Gastroesophageal sphincter (tissue), 4 donors: ENCODE data around the gene GLT8D2. TPM values are rescaled to one million over a fixed set of nuclear protein-coding genes. Genes with fewer than 3 reads are reported as not detected.
"Not testable (repeated sequence)": the region's sequence is repeated elsewhere in the genome, so short reads cannot be mapped to it uniquely, and the experiment has no call there.

Experiments
- ATAC-seq: fragments of 150-250 bp; one replicate; pipeline ENCODE4 v1.9.1; 2016; ENCODE audit warnings: mild to moderate bottlenecking, moderate library complexity
- H3K27ac ChIP-seq, 4 donors: fragments of 200-600 bp; sonication (generic) in 3 of 4; 1 replicate in 3 of 4; 2 replicates in 1 of 4; pipeline ENCODE4 v1.5.1; 2016 to 2019
- H3K27me3 ChIP-seq: fragments of 200-600 bp; sonication (generic); one replicate; pipeline ENCODE4 v1.5.1; 2019
- H3K36me3 ChIP-seq, 2 donors: fragments of 200-600 bp; sonication (generic); one replicate each; pipeline ENCODE4 v1.5.1; 2019; ENCODE audit warnings: control low read depth in 1 of 2
- H3K4me1 ChIP-seq, 3 donors: fragments of 200-600 bp; sonication (generic); 1 replicate in 2 of 3; 2 replicates in 1 of 3; pipeline ENCODE4 v1.5.1; 2016 to 2019; ENCODE audit warnings: control low read depth in 2 of 3
- H3K4me3 ChIP-seq, 2 donors: fragments of 200-600 bp; sonication (generic); one replicate each; pipeline ENCODE4 v1.5.1; 2019; ENCODE audit warnings: mild to moderate bottlenecking in 1 of 2, moderate library complexity in 1 of 2
- H3K9me3 ChIP-seq, 3 donors: fragments of 200-600 bp; sonication (generic); one replicate each; pipeline ENCODE4 v1.5.1; 2017 to 2019; ENCODE audit warnings: control low read depth in 2 of 3
- CTCF ChIP-seq, 4 experiments: fragments of 200-600 bp in 2 of 4; fragments of 450-650 bp in 2 of 4; sonication (generic) in 1 of 4; IDR thresholded peaks; one replicate each; pipeline ENCODE4 v1.5.1; 2017 to 2019; ENCODE audit warnings: antibody characterized with exemption in 4 of 4, mild to moderate bottlenecking in 2 of 4, moderate library complexity in 2 of 4
- EP300 ChIP-seq: sonication (generic); formaldehyde crosslinking; IDR thresholded peaks from one replicate; pipeline ENCODE4 v1.6.1; 2017; ENCODE audit warnings: antibody characterized with exemption, mild to moderate bottlenecking
- POLR2A ChIP-seq, 2 donors: fragments of 450-650 bp; IDR thresholded peaks; one replicate each; pipeline ENCODE4 v1.6.1; 2017; ENCODE audit warnings: antibody characterized with exemption in 2 of 2, mild to moderate bottlenecking in 2 of 2, moderate library complexity in 1 of 2
- POLR2AphosphoS5 ChIP-seq: sonication (generic); formaldehyde crosslinking; IDR thresholded peaks from one replicate; pipeline ENCODE4 v1.6.1; 2017; ENCODE audit warnings: antibody characterized with exemption
- WGBS, 2 donors: methylation state at CpG; one replicate each; pipeline ENCODE4 v1.1.5; 2018; ENCODE audit warnings: low coverage in 1 of 2; 5-methylcytosine and 5-hydroxymethylcytosine counted together
- total RNA-seq, 4 donors: library from RNA; depleted of rRNA; stranded (reverse); fragments of >200 nt; gene quantifications; one replicate each; pipeline ENCODE4 v1.1.0, GENCODE V29; 2016

Gene GLT8D2
- total RNA-seq, 4 donors from 2014 or later = 6.9 to 20.2 (median 14.2) TPM

DNA sequence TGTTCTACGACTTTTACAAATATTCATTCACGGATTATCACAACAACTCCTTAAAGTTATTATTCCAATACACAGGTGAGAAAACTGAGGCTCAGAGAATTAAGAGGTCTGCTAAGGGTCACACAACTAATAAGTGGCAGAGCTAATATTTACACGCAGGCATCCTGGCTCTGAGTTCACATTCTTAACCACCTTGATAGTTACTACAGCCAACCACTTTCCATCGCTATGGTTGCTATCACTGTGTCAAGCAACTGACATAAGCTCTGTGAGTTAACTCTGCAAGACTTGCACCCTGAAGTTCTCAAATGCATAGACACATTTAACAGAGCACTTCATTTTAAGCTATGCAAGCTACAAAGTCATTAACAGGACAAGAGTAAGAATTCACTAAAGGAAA lies 3.7 kb downstream of the GLT8D2 start:
- TF ChIP-seq POLR2A (IDR thresholded peaks at IDR 0.05) = no peak
- TF ChIP-seq CTCF (IDR thresholded peaks at IDR 0.05) = no peak
- TF ChIP-seq POLR2AphosphoS5 = no peak
- TF ChIP-seq EP300 = no peak
- Histone ChIP-seq H3K36me3 (peaks cover 0 to 9% of the 10 kb centered on the region in 2 donors), H3K9me3 (no peaks in the 10 kb centered on the region), H3K4me3 (no peak overlapping the region), H3K27me3 (no peaks in the 10 kb centered on the region), H3K4me1 (peaks cover 0 to 53% (median 13%) of the 10 kb centered on the region in 3 donors), H3K27ac (peak overlapping the region in 3 of 4 donors; percentile 59 to 69 (median 66))
- WGBS, 2 donors = 72 to 77% methylated on average over 4 of the region's 4 CpGs
- no peak for ATAC-seq

GRCh38 chr12:104044158-104044557 lies 5.8 kb downstream of the GLT8D2 start:
- H3K9me3 ChIP-seq = no peaks in the 10 kb centered on the region
- no peaks in the 10 kb centered on the region for H3K27me3 ChIP-seq
- H3K4me3 ChIP-seq = no peak overlapping the region
- no peak for ATAC-seq
- 85% methylated on average over 3 of the region's 3 CpGs; no CpG with 5 or more reads in 1 of the 2 donors for WGBS, 2 donors
- H3K4me1 ChIP-seq = peaks cover 0 to 38% (median 13%) of the 10 kb centered on the region in 3 donors
- H3K36me3 ChIP-seq = peaks cover 0 to 9% of the 10 kb centered on the region in 2 donors
- TF ChIP-seq POLR2A (IDR thresholded peaks at IDR 0.05) (no peak), CTCF (IDR thresholded peaks at IDR 0.05) (no peak), POLR2AphosphoS5 (no peak), EP300 (no peak)
- no peak overlapping the region for H3K27ac ChIP-seq

GRCh38 chr12:104042580-104042979 lies 7.4 kb downstream of the GLT8D2 start:
- 63% methylated on average over 1 of the region's 1 CpG; no CpG with 5 or more reads in 1 of the 2 donors for WGBS, 2 donors
- H3K36me3 ChIP-seq = peaks cover 0 to 9% of the 10 kb centered on the region in 2 donors
- ATAC-seq = no peak

DNA sequence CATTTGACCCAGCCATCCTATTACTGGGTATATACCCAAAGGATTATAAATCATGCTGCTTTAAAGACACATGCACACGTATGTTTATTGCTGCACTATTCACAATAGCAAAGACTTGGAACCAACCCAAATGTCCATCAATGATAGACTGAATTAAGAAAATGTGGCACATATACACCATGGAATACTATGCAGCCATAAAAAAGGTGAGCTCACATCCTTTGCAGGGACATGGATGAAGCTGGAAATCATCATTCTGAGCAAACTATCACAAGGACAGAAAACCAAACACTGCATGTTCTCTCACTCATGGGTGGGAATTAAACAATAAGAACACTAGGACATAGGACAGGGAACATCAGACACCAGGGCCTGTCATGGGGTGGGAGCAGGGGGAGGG lies 10.2 kb downstream of the GLT8D2 start:
- H3K27ac ChIP-seq, H3K9me3 ChIP-seq, H3K4me3 ChIP-seq, H3K4me1 ChIP-seq, H3K27me3 ChIP-seq, ATAC-seq, H3K36me3 ChIP-seq: not testable (repeated sequence)
- WGBS, 2 donors = 86% methylated on average over 1 of the region's 1 CpG; no CpG with 5 or more reads in 1 of the 2 donors

More at GRCh38 chr12:104042580-104042979, 7.4 kb downstream of the GLT8D2 start:
- H3K9me3 ChIP-seq = no peaks in the 10 kb centered on the region
- no peaks in the 10 kb centered on the region for H3K27me3 ChIP-seq
- H3K4me1 ChIP-seq = peaks cover 0 to 22% (median 13%) of the 10 kb centered on the region in 3 donors
- no peak overlapping the region for H3K4me3 ChIP-seq
- H3K27ac ChIP-seq = no peak overlapping the region
- TF ChIP-seq POLR2AphosphoS5 (no peak), POLR2A (IDR thresholded peaks at IDR 0.05) (no peak), EP300 (no peak), CTCF (IDR thresholded peaks at IDR 0.05) (no peak)

DNA sequence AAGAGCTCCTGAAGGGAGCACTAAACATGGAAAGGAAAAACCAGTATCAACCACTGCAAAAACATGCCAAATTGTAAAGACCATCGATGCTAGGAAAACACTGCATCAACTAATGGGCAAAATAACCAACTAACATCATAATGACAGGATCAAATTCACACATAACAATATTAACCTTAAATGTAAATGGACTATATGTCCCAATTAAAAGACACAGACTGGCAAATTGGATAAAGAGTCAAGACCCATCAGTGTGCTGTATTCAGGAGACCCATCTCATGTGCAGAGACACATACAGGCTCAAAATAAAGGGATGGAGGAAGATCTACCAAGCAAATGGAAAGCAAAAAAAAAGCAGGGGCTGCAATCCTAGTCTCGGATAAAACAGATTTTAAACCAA lies 13.8 kb downstream of the GLT8D2 start:
- 88 to 100% methylated on average over 1 to 2 of the region's 2 CpGs for WGBS, 2 donors
- not testable (repeated sequence) for H3K9me3 ChIP-seq, H3K36me3 ChIP-seq, H3K4me1 ChIP-seq, H3K4me3 ChIP-seq, H3K27me3 ChIP-seq, H3K27ac ChIP-seq, ATAC-seq

DNA sequence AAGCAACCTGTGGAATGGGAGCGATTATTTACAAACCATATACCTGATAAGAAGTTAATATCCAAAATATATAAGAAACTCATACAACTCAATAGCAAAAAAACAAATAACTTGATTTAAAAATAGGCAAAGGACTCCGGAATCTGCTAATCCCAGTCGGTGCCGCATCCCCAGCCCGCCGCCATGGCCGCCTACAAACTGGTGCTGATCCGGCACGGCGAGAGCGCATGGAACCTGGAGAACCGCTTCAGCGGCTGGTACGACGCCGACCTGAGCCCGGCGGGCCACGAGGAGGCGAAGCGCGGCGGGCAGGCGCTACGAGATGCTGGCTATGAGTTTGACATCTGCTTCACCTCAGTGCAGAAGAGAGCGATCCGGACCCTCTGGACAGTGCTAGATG lies 19.4 kb downstream of the GLT8D2 start:
- H3K27me3 ChIP-seq, H3K4me3 ChIP-seq, H3K9me3 ChIP-seq, H3K36me3 ChIP-seq, H3K27ac ChIP-seq, ATAC-seq, H3K4me1 ChIP-seq: not testable (repeated sequence)
- WGBS, 2 donors = 88 to 94% methylated on average over 2 of the region's 27 CpGs
